ENCODE results near the gene RASA1.

The RASA1 gene

GRCh38 chr5:87327998-87328397 lies 60.3 kb downstream of the RASA1 start:
- no peak for DNase-seq (ENCODE audit: low spot score)
- H3K14ac ChIP-seq (ENCODE audit: low read length): no peak overlapping the region
- no peak overlapping the region for H3K27ac ChIP-seq (replicated peaks; ENCODE audit: low read length)
- no peak overlapping the region for H2BK12ac ChIP-seq (ENCODE audit: low read length)
- no peak overlapping the region for H3K18ac ChIP-seq (ENCODE audit: low read length)
- no peaks in the 10 kb centered on the region for H3K9me3 ChIP-seq (replicated peaks in 1 of 2; ENCODE audit: control insufficient read depth in 2 of 2, insufficient read depth in 1 of 2, low read depth in 1 of 2, low read length in 2 of 2)
- no peak overlapping the region for H3K4me2 ChIP-seq (ENCODE audit: insufficient read depth, low read length, poor library complexity, severe bottlenecking)
- no peak overlapping the region for H2BK5ac ChIP-seq (ENCODE audit: low read length)
- H3K36me3 ChIP-seq (replicated peaks in 1 of 2; ENCODE audit: control insufficient read depth in 2 of 2, insufficient read depth in 2 of 2, low read length in 2 of 2): peaks cover 0 to 16% of the 10 kb centered on the region in 2 donors
- H4K91ac ChIP-seq (ENCODE audit: low read depth, low read length, poor library complexity): no peak overlapping the region
- no peak overlapping the region for H3K9ac ChIP-seq (ENCODE audit: low read depth, low read length, poor library complexity)
- H3K4me1 ChIP-seq (ENCODE audit: control insufficient read depth in 2 of 2, insufficient read depth in 1 of 2, low read depth in 1 of 2, low read length in 2 of 2): no peaks in the 10 kb centered on the region
- H3K23ac ChIP-seq (ENCODE audit: low read depth, low read length, poor library complexity): no peak overlapping the region
- no peak overlapping the region for H2BK15ac ChIP-seq (ENCODE audit: low read length)
- no peak overlapping the region for H4K8ac ChIP-seq (ENCODE audit: low read depth, low read length)
- no peak overlapping the region for H3K4ac ChIP-seq (ENCODE audit: low read length)
- WGBS, 2 donors (ENCODE audit: extremely low coverage in 2 of 2, insufficient read length in 2 of 2, insufficient replicate concordance in 1 of 2): no CpG with 5 or more reads among the region's 2 CpGs
- no peak overlapping the region for H2AFZ ChIP-seq (ENCODE audit: low read length)
- H2AK5ac ChIP-seq (ENCODE audit: low read depth, low read length): no peak overlapping the region
- H2BK120ac ChIP-seq (ENCODE audit: low read depth, low read length): no peak overlapping the region
- H3K4me3 ChIP-seq (ENCODE audit: low read length in 2 of 2): no peak overlapping the region
- no peaks in the 10 kb centered on the region for H3K79me1 ChIP-seq (ENCODE audit: low read depth, low read length)
- no peaks in the 10 kb centered on the region for H3K27me3 ChIP-seq (ENCODE audit: control insufficient read depth in 3 of 3, insufficient read depth in 3 of 3, low read depth in 1 of 3, low read length in 3 of 3)

- DNase-seq (ENCODE audit: low spot score): no peak
- no peak overlapping the region for H4K91ac ChIP-seq (ENCODE audit: low read depth, low read length, poor library complexity)
Measured at GRCh38 chr5:87329114-87329513, 61.4 kb downstream of the RASA1 start.

GRCh38 chr5:87339986-87340385 lies 72.3 kb downstream of the RASA1 start:
- no peak overlapping the region for H2BK12ac ChIP-seq (ENCODE audit: low read length)
- H2BK120ac ChIP-seq (ENCODE audit: low read depth, low read length): no peak overlapping the region
- no peak for DNase-seq (ENCODE audit: low spot score)
- H3K4me2 ChIP-seq (ENCODE audit: insufficient read depth, low read length, poor library complexity, severe bottlenecking): no peak overlapping the region
- no peak overlapping the region for H4K91ac ChIP-seq (ENCODE audit: low read depth, low read length, poor library complexity)
- H3K4me1 ChIP-seq (ENCODE audit: control insufficient read depth in 2 of 2, insufficient read depth in 1 of 2, low read depth in 1 of 2, low read length in 2 of 2): no peaks in the 10 kb centered on the region
- no peak overlapping the region for H2BK15ac ChIP-seq (ENCODE audit: low read length)
- H3K9me3 ChIP-seq (replicated peaks in 1 of 2; ENCODE audit: control insufficient read depth in 2 of 2, insufficient read depth in 1 of 2, low read depth in 1 of 2, low read length in 2 of 2): no peaks in the 10 kb centered on the region
- no peak overlapping the region for H3K9ac ChIP-seq (ENCODE audit: low read depth, low read length, poor library complexity)
- H3K79me1 ChIP-seq (ENCODE audit: low read depth, low read length): no peaks in the 10 kb centered on the region
- H3K14ac ChIP-seq (ENCODE audit: low read length): no peak overlapping the region
- H3K27me3 ChIP-seq (ENCODE audit: control insufficient read depth in 3 of 3, insufficient read depth in 3 of 3, low read depth in 1 of 3, low read length in 3 of 3): no peaks in the 10 kb centered on the region
- peaks cover 2 to 85% of the 10 kb centered on the region in 2 donors for H3K36me3 ChIP-seq (replicated peaks in 1 of 2; ENCODE audit: control insufficient read depth in 2 of 2, insufficient read depth in 2 of 2, low read length in 2 of 2)
- no peak overlapping the region for H3K4me3 ChIP-seq (ENCODE audit: low read length in 2 of 2)
- no peak overlapping the region for H3K27ac ChIP-seq (replicated peaks; ENCODE audit: low read length)
- no peak overlapping the region for H2BK5ac ChIP-seq (ENCODE audit: low read length)
- no peak overlapping the region for H3K23ac ChIP-seq (ENCODE audit: low read depth, low read length, poor library complexity)
- H3K18ac ChIP-seq (ENCODE audit: low read length): no peak overlapping the region
- no peak overlapping the region for H2AFZ ChIP-seq (ENCODE audit: low read length)
- no peak overlapping the region for H4K8ac ChIP-seq (ENCODE audit: low read depth, low read length)
- no peak overlapping the region for H2AK5ac ChIP-seq (ENCODE audit: low read depth, low read length)
- no peak overlapping the region for H3K4ac ChIP-seq (ENCODE audit: low read length)

More at GRCh38 chr5:87329114-87329513, 61.4 kb downstream of the RASA1 start:
- no peak overlapping the region for H3K4me2 ChIP-seq (ENCODE audit: insufficient read depth, low read length, poor library complexity, severe bottlenecking)
- H3K14ac ChIP-seq (ENCODE audit: low read length): no peak overlapping the region
- no peaks in the 10 kb centered on the region for H3K27me3 ChIP-seq (ENCODE audit: control insufficient read depth in 3 of 3, insufficient read depth in 3 of 3, low read depth in 1 of 3, low read length in 3 of 3)
- H3K23ac ChIP-seq (ENCODE audit: low read depth, low read length, poor library complexity): no peak overlapping the region
- no peak overlapping the region for H3K4ac ChIP-seq (ENCODE audit: low read length)
- no peak overlapping the region for H2BK5ac ChIP-seq (ENCODE audit: low read length)
- no peaks in the 10 kb centered on the region for H3K79me1 ChIP-seq (ENCODE audit: low read depth, low read length)
- no peak overlapping the region for H2BK15ac ChIP-seq (ENCODE audit: low read length)
- H2AK5ac ChIP-seq (ENCODE audit: low read depth, low read length): no peak overlapping the region
- H3K9ac ChIP-seq (ENCODE audit: low read depth, low read length, poor library complexity): no peak overlapping the region
- WGBS, 2 donors (ENCODE audit: extremely low coverage in 2 of 2, insufficient read length in 2 of 2, insufficient replicate concordance in 1 of 2): no CpG with 5 or more reads among the region's 6 CpGs
- peaks cover 2 to 27% of the 10 kb centered on the region in 2 donors for H3K36me3 ChIP-seq (replicated peaks in 1 of 2; ENCODE audit: control insufficient read depth in 2 of 2, insufficient read depth in 2 of 2, low read length in 2 of 2)
- H2BK120ac ChIP-seq (ENCODE audit: low read depth, low read length): no peak overlapping the region
- no peaks in the 10 kb centered on the region for H3K9me3 ChIP-seq (replicated peaks in 1 of 2; ENCODE audit: control insufficient read depth in 2 of 2, insufficient read depth in 1 of 2, low read depth in 1 of 2, low read length in 2 of 2)
- no peak overlapping the region for H2AFZ ChIP-seq (ENCODE audit: low read length)
- no peak overlapping the region for H3K4me3 ChIP-seq (ENCODE audit: low read length in 2 of 2)
- H3K27ac ChIP-seq (replicated peaks; ENCODE audit: low read length): no peak overlapping the region
- H2BK12ac ChIP-seq (ENCODE audit: low read length): no peak overlapping the region
- H3K4me1 ChIP-seq (ENCODE audit: control insufficient read depth in 2 of 2, insufficient read depth in 1 of 2, low read depth in 1 of 2, low read length in 2 of 2): no peaks in the 10 kb centered on the region
- H3K18ac ChIP-seq (ENCODE audit: low read length): no peak overlapping the region
- no peak overlapping the region for H4K8ac ChIP-seq (ENCODE audit: low read depth, low read length)

- Histone ChIP-seq H4K91ac (ENCODE audit: low read depth, low read length, poor library complexity) (no peak overlapping the region), H2BK15ac (ENCODE audit: low read length) (no peak overlapping the region), H3K4me2 (ENCODE audit: insufficient read depth, low read length, poor library complexity, severe bottlenecking) (no peak overlapping the region), H4K8ac (ENCODE audit: low read depth, low read length) (no peak overlapping the region), H3K27me3 (ENCODE audit: control insufficient read depth in 3 of 3, insufficient read depth in 3 of 3, low read depth in 1 of 3, low read length in 3 of 3) (no peaks in the 10 kb centered on the region), H2BK12ac (ENCODE audit: low read length) (no peak overlapping the region), H2BK120ac (ENCODE audit: low read depth, low read length) (no peak overlapping the region), H3K18ac (ENCODE audit: low read length) (no peak overlapping the region), H3K79me1 (ENCODE audit: low read depth, low read length) (no peaks in the 10 kb centered on the region), H3K36me3 (replicated peaks in 1 of 2; ENCODE audit: control insufficient read depth in 2 of 2, insufficient read depth in 2 of 2, low read length in 2 of 2) (peaks cover 2 to 83% of the 10 kb centered on the region in 2 donors), H3K23ac (ENCODE audit: low read depth, low read length, poor library complexity) (no peak overlapping the region), H2AK5ac (ENCODE audit: low read depth, low read length) (no peak overlapping the region), H3K4me1 (ENCODE audit: control insufficient read depth in 2 of 2, insufficient read depth in 1 of 2, low read depth in 1 of 2, low read length in 2 of 2) (no peaks in the 10 kb centered on the region), H2BK5ac (ENCODE audit: low read length) (no peak overlapping the region), H3K14ac (ENCODE audit: low read length) (no peak overlapping the region), H3K27ac (replicated peaks; ENCODE audit: low read length) (no peak overlapping the region), H3K9ac (ENCODE audit: low read depth, low read length, poor library complexity) (no peak overlapping the region), H3K4me3 (ENCODE audit: low read length in 2 of 2) (no peak overlapping the region), H2AFZ (ENCODE audit: low read length) (no peak overlapping the region), H3K9me3 (replicated peaks in 1 of 2; ENCODE audit: control insufficient read depth in 2 of 2, insufficient read depth in 1 of 2, low read depth in 1 of 2, low read length in 2 of 2) (no peaks in the 10 kb centered on the region), H3K4ac (ENCODE audit: low read length) (no peak overlapping the region)
- DNase-seq (ENCODE audit: low spot score): no peak
- WGBS, 2 donors (ENCODE audit: extremely low coverage in 2 of 2, insufficient read length in 2 of 2, insufficient replicate concordance in 1 of 2): no CpG with 5 or more reads among the region's 2 CpGs
Measured at GRCh38 chr5:87340716-87341115, 73.0 kb downstream of the RASA1 start.
